T-helper 1 cell treated with Interleukin-12 subunit alpha and Interleukin-12 subunit beta and Interleukin-4 antibody, amounts not matched to agents 30 ng/mL and 1 ng/mL, for 36 hours (primary cell): ENCODE data around the gene S100A6. TPM values are rescaled to one million over a fixed set of nuclear protein-coding genes. Genes with fewer than 3 reads are reported as not detected.
"Not testable (repeated sequence)": the region's sequence is repeated elsewhere in the genome, so short reads cannot be mapped to it uniquely, and the experiment has no call there.

ENCODE experiments used
- intact Hi-C: fragments of 100-400 bp; cut with micrococcal nuclease; formaldehyde crosslinking; loops from one replicate; pipeline ENCODE4 v1.15.1; 2024
- total RNA-seq: library from RNA; stranded (reverse); gene quantifications from 2 replicates; pipeline ENCODE4 v1.2.3, GENCODE V29; 2022

S100A6 gene
- total RNA-seq, 1 donor from 2014 or later, result 418 TPM

- intact Hi-C loops, result loop anchor here (1.0 to 10.0 kb wide), 4 partner anchors 35 to 459 kb away; partner anchors contain the start of genes CREB3L4, RPS27 and SLC39A1
Measured at GRCh38 chr1:153533689-153534201, 2.0 kb downstream of the S100A6 start.

- intact Hi-C loops, result loop anchor here (1.0 to 10.0 kb wide), 5 partner anchors 35 to 459 kb away; partner anchors contain the start of genes CREB3L4, RPS27 and SLC39A1
Measured at GRCh38 chr1:153532769-153533599, 2.8 kb downstream of the S100A6 start.

- intact Hi-C loops, result loop anchor here (1.0 to 10.0 kb wide), 3 partner anchors 139 to 460 kb away; partner anchors contain the start of genes CREB3L4, RPS27 and SLC39A1
Measured at GRCh38 chr1:153532181-153532580, 3.6 kb downstream of the S100A6 start.

GRCh38 chr1:153531638-153532037 is 4.2 kb downstream of the S100A6 start:
- intact Hi-C loops, result loop anchor here (1.0 to 10.0 kb wide), 3 partner anchors 140 to 461 kb away; partner anchors contain the start of genes CREB3L4, RPS27 and SLC39A1

GRCh38 chr1:153527683-153528040 is 8.1 kb downstream of the S100A6 start:
- intact Hi-C loops, result no loop called here

GRCh38 chr1:153527023-153527682 is 8.6 kb downstream of the S100A6 start:
- intact Hi-C loops, result no loop called here

GRCh38 chr1:153526132-153526543 is 9.7 kb downstream of the S100A6 start:
- intact Hi-C loops, result no loop called here

- intact Hi-C loops, result no loop called here
Measured at GRCh38 chr1:153525088-153525728, 10.6 kb downstream of the S100A6 start.

GRCh38 chr1:153522353-153523048 is 13.3 kb downstream of the S100A6 start:
- intact Hi-C loops, result not testable (repeated sequence)

- intact Hi-C loops, result not testable (repeated sequence)
Measured at GRCh38 chr1:153521808-153522207, 14.0 kb downstream of the S100A6 start.

GRCh38 chr1:153520818-153521476 is 14.8 kb downstream of the S100A6 start:
- intact Hi-C loops, result no loop called here

GRCh38 chr1:153520137-153520691 is 15.6 kb downstream of the S100A6 start:
- intact Hi-C loops, result not testable (repeated sequence)

GRCh38 chr1:153519242-153519641 is 16.5 kb downstream of the S100A6 start:
- intact Hi-C loops, result no loop called here

GRCh38 chr1:153515504-153516394 is 20.0 kb downstream of the S100A6 start:
- intact Hi-C loops, result no loop called here

- intact Hi-C loops, result loop anchor here (5.0 kb wide), 1 partner anchor 214 kb away; the partner anchor contains the start of gene INTS3
Measured at GRCh38 chr1:153513666-153514065, 22.1 kb downstream of the S100A6 start.

GRCh38 chr1:153513023-153513422 is 22.8 kb downstream of the S100A6 start:
- intact Hi-C loops, result loop anchor here (5.0 kb wide), 1 partner anchor 214 kb away; the partner anchor contains the start of gene INTS3

GRCh38 chr1:153510984-153511410 is 24.8 kb downstream of the S100A6 start:
- intact Hi-C loops, result loop anchor here (1.0 to 5.0 kb wide), 7 partner anchors 24 to 238 kb away; partner anchors contain the start of genes ILF2, INTS3 and S100A6

GRCh38 chr1:153509729-153510354 is 25.9 kb downstream of the S100A6 start:
- intact Hi-C loops, result loop anchor here (2.0 to 5.0 kb wide), 2 partner anchors 161 to 217 kb away; partner anchors contain the start of genes ILF2 and INTS3
